MCF 10A (cell line): ENCODE measurements around the gene ZNF333. TPM values are rescaled to one million over a fixed set of nuclear protein-coding genes. Genes with fewer than 3 reads are reported as not detected.

Experiments
- BruUV-seq: library from RNA; stranded (reverse); fragments of 400-500 nt; replicated peaks from 2 replicates; lab custom pipeline; 2021; lab: Mats Ljungman, UMichigan
- CTCF ChIA-PET: fragments of 300-600 bp; sonication (Branson Sonifier 250); formaldehyde crosslinking; extraction: SDS; loops from one replicate; lab custom pipeline; 2021; ENCODE audit warnings: antibody characterized with exemption, inconsistent platforms; lab: Yijun Ruan, JAX
- POLR2A ChIA-PET: fragments of 300-600, 350-650 bp; sonication (Branson Sonifier 250); formaldehyde crosslinking; extraction: SDS; loops from one replicate; lab custom pipeline; 2020; ENCODE audit warnings: antibody characterized with exemption, inconsistent platforms; lab: Yijun Ruan, JAX
- DNase-seq: peaks from one replicate; pipeline ENCODE4 v3.0.0-alpha.2; 2018; ENCODE audit not compliant: unreplicated experiment
- H3K27ac Mint-ChIP-seq: one replicate; pipeline ENCODE4 v1.8.0; 2022; ENCODE audit warnings: mild to moderate bottlenecking, low read depth, mixed read lengths; ENCODE audit not compliant: unreplicated experiment
- H3K27me3 Mint-ChIP-seq: one replicate; pipeline ENCODE4 v1.8.0; 2022; ENCODE audit warnings: mixed read lengths; ENCODE audit not compliant: insufficient read depth, unreplicated experiment
- H3K36me3 Mint-ChIP-seq: one replicate; pipeline ENCODE4 v1.8.0; 2022; ENCODE audit warnings: mild to moderate bottlenecking, moderate library complexity, mixed read lengths; ENCODE audit not compliant: insufficient read depth, unreplicated experiment
- H3K4me1 Mint-ChIP-seq: one replicate; pipeline ENCODE4 v1.8.0; 2022; ENCODE audit warnings: mixed read lengths; ENCODE audit not compliant: insufficient read depth, unreplicated experiment
- H3K4me3 Mint-ChIP-seq: one replicate; pipeline ENCODE4 v1.8.0; 2022; ENCODE audit warnings: mild to moderate bottlenecking, moderate library complexity, mixed read lengths; ENCODE audit not compliant: unreplicated experiment
- H3K9me3 Mint-ChIP-seq: one replicate; pipeline ENCODE4 v1.8.0; 2022; ENCODE audit warnings: mixed read lengths; ENCODE audit not compliant: unreplicated experiment
- CTCF ChIP-seq: fragments of 200-600 bp; IDR thresholded peaks from one replicate; pipeline ENCODE4 v1.8.0; 2022; ENCODE audit warnings: antibody characterized with exemption, mild to moderate bottlenecking; ENCODE audit not compliant: unreplicated experiment
- intact Hi-C: fragments of 100-400 bp; cut with micrococcal nuclease; formaldehyde crosslinking; loops from 2 replicates; pipeline ENCODE4 v1.14.1; 2022
- total RNA-seq: library from RNA; stranded (reverse); gene quantifications from 2 replicates; pipeline ENCODE4 v1.2.3, GENCODE V29; 2022

The ZNF333 gene
- total RNA-seq, 1 experiment from 2014 or later: 15.4 TPM

GRCh38 chr19:14674764-14675163 is 15.1 kb upstream of the ZNF333 start, which contains the start of gene ADGRE3:
TSS of gene ADGRE3 (minus strand) at chr19:14674844. CDS start at chr19:14674770, 74 bp downstream.
- no peak for DNase-seq
- intact Hi-C loops: no loop called here
- no peak for TF ChIP-seq CTCF
- no TSS peak for BruUV-seq
- H3K27ac Mint-ChIP-seq: no peak within 1 kb of the TSS
- ChIA-PET CTCF (interaction anchor here (0.9 kb wide), 1 partner anchor 10 kb away, joined by 4 read pairs; no protein-coding TSS in a partner anchor), POLR2A (interaction anchor here (0.6 kb wide), 1 partner anchor 23 kb away, joined by 3 read pairs; no protein-coding TSS in a partner anchor)
- H3K36me3 Mint-ChIP-seq: no peaks in the 10 kb centered on the region
- no peaks in the 10 kb centered on the region for H3K4me1 Mint-ChIP-seq
- no peak within 1 kb of the TSS for H3K4me3 Mint-ChIP-seq
- H3K9me3 Mint-ChIP-seq: no peaks in the 10 kb centered on the region
- H3K27me3 Mint-ChIP-seq: no peaks in the 10 kb centered on the region

- Mint-ChIP-seq H3K36me3 (no peaks in the 10 kb centered on the region), H3K27me3 (no peaks in the 10 kb centered on the region), H3K4me1 (no peaks in the 10 kb centered on the region), H3K9me3 (no peaks in the 10 kb centered on the region), H3K27ac (no peak overlapping the region), H3K4me3 (no peak overlapping the region)
- no TSS peak for BruUV-seq
- intact Hi-C loops: no loop called here
- CTCF ChIA-PET: interaction anchor here (1.1 kb wide), 1 partner anchor 328 kb away, joined by 5 read pairs; no protein-coding TSS in a partner anchor
- TF ChIP-seq CTCF: no peak
- DNase-seq: no peak
- POLR2A ChIA-PET: interaction anchor here (1.4 kb wide), 1 partner anchor 12 kb away, joined by 5 read pairs; no protein-coding TSS in a partner anchor
Observed at GRCh38 chr19:14676762-14677161, 13.1 kb upstream of the ZNF333 start.

- BruUV-seq: no TSS peak
- Mint-ChIP-seq H3K27me3 (no peaks in the 10 kb centered on the region), H3K4me3 (no peak overlapping the region), H3K36me3 (no peaks in the 10 kb centered on the region), H3K4me1 (no peaks in the 10 kb centered on the region), H3K27ac (no peak overlapping the region), H3K9me3 (no peaks in the 10 kb centered on the region)
- no peak for TF ChIP-seq CTCF
- ChIA-PET CTCF (no interaction called here), POLR2A (no interaction called here)
- intact Hi-C loops: no loop called here
- DNase-seq: no peak
Observed at GRCh38 chr19:14677464-14677863, 12.4 kb upstream of the ZNF333 start.

GRCh38 chr19:14678199-14678598 is 11.6 kb upstream of the ZNF333 start:
- Mint-ChIP-seq H3K27ac (no peak overlapping the region), H3K4me1 (no peaks in the 10 kb centered on the region), H3K9me3 (no peaks in the 10 kb centered on the region), H3K4me3 (no peak overlapping the region), H3K36me3 (no peaks in the 10 kb centered on the region), H3K27me3 (no peaks in the 10 kb centered on the region)
- no peak for DNase-seq
- CTCF ChIA-PET: no interaction called here
- intact Hi-C loops: no loop called here
- POLR2A ChIA-PET: no interaction called here
- BruUV-seq: no TSS peak
- no peak for TF ChIP-seq CTCF
